HG02852 (cell line): Measurements from ENCODE around the gene HSD11B1L.
A peak's percentile ranks its signal among the peaks of the same experiment; 100 is the strongest.

Experiments used
- ATAC-seq: cut with Tn5 transposase; IDR thresholded peaks from one replicate; pipeline ENCODE4 v1.9.1; 2021; ENCODE audit warnings: mild to moderate bottlenecking, moderate library complexity; ENCODE audit not compliant: unreplicated experiment

The HSD11B1L gene

DNA sequence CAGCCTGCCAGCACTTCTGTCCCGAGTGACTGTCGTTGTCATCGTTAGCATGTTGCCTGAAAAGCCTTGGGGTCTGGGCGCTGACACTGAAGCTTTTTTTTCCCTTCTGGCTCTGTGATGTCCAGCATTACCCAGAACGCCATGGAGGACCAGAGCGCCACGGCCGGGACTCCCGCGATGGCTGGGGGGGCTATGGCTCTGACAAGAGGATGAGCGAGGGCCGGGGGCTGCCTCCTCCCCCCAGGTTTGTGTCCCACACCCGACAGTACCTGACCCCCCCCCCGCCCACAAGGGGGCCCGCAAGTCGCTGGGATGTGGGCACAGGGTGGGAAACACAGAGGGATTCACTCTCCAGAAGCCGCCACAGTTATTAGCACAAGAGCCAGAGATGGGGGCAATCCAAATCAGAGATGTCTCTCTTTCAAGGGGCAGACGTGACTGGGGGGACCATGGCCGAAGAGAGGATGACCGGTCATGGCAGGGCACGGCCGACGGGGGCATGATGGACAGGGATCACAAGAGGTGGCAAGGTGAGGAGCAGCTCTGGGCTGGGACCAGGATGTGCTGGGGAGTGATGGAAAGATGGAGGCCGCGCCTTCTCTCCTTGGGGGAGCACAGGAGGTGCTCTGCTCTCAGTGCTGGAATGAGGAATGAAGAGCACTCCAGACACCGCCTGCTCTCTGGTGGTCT lies 13.8 kb upstream of the HSD11B1L start:
- ATAC-seq, result no peak

DNA sequence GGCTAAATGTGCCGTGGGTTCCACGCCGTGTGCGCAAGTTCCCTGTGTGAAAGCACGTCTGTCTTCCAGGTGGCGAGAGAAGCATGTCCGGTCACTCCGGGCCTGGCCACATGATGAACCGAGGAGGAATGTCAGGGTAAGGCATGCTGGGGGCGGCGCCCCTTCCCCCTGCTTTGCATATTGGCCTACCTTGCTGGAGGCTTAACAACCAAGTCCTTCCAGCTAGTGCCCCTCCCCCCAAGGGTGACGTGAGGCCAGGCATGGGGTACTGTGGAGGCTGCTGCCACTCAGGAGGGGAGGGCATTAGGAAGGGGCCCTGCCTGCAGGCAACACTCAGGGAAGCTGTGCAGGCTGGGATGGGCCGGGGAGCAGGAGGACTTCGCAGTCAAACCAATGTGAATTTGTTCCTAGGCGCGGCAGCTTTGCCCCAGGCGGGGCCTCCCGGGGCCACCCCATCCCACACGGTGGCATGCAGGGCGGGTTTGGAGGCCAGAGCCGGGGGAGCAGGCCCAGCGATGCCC lies 13.0 kb upstream of the HSD11B1L start:
- ATAC-seq, result no peak

DNA sequence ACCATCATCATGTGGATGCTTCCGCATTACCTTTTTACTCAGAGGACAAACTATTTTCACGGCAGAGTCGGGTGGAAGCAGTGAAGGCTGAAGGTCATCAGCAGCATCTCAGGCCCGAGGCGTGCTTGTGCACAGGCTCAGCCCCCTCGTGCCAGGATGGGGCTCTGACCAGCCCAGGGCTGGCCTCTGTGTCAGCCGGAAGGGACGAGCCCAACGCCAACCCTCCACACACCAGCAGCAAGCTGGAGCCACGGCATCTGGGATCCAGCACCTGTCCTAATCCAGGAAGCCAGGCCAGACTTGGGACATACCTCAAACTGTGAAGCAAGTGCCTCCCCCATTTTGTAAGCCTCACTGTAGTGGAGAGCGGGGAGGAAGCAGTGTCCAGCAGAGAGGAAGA lies 11.6 kb upstream of the HSD11B1L start:
- no peak for ATAC-seq

DNA sequence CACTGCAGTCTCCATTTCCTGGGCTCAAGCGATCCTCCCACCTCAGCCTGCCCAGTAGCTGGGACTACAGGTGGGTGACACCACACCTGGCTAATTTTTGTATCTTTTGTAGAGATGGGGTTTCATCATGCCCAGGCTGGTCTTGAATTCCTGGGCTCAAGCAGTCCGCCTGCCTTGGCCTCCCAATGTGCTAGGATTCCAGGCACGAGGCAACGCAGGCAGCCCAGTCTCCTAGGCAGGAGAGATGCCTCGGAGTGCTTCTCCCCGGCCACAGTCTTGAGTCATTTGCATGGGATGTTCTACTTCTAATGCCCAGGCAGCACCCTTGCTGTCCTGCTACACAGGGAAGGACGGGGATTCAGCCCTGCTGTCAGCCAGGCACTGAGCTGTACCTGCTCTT lies 9.2 kb upstream of the HSD11B1L start:
- ATAC-seq, result no peak

DNA sequence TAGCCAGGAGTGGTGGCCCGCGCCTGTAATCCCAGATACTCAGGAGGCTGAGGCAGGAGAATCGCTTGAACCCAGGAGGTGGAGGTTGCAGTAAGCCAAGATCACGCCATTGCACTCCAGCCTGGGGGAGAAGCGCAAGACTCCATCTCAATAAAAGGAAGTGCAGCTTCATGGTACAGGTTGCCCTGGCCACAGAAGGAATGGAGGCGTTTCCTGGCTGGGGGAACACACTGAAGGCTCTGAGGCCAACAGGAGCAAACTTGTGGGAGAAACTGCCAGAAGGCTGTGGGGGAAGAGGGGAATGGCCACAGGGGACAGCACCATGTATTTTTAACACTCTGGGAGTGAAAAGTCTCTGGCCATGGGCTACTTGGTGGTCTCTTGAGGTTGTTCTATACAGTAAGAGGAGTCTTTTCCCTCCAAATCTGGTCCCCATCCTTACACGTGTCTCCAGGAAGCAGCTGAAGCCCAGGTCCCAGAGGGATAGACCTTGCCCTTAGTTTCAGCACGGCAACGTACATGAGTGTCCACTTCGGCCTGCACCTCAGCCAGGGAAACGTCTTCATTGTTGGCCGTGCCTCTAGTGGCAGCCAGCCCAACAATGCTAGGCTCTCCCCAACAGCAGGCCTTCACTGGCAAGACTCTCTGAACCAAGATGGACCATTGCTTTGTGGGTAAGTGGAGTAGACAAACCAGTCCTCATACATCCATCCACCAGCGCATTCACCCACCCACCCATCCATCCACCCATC lies 7.9 kb upstream of the HSD11B1L start:
- no peak for ATAC-seq

DNA sequence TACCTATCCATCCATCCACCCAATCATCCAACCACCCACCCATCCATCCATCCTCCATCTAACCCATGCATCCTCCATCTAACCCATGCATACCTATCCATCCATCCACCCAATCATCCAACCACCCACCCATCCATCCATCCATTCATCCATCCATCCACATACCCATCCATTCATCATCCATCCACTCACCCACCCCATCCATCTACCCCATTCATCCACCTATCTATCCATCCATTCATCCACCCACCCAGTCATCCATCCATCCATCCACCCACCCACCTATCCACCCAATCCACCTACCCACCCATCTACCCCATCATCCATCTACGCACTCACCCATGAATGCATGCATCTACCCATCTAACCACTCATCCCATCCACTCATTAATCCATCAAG lies 7.1 kb upstream of the HSD11B1L start:
- no peak for ATAC-seq

DNA sequence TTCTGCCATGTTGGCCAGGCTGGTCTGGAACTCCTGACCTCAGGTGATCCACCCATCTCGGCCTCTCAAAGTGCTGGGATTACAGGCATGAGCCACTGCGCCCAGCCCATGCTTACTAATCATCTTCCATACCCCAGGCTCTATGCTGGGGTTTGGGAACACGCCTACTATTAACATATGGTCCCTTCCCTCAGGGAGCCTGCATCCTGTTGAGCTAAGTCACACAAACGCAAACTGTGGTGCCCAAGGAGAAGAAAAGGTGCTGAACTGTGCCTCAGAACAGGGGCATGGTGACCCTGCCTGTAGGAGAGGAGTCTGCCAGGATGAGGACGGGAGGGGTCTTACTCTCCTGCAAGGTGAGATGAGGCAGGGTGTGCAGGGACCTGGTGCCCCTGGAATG lies 6.1 kb upstream of the HSD11B1L start:
- no peak for ATAC-seq

DNA sequence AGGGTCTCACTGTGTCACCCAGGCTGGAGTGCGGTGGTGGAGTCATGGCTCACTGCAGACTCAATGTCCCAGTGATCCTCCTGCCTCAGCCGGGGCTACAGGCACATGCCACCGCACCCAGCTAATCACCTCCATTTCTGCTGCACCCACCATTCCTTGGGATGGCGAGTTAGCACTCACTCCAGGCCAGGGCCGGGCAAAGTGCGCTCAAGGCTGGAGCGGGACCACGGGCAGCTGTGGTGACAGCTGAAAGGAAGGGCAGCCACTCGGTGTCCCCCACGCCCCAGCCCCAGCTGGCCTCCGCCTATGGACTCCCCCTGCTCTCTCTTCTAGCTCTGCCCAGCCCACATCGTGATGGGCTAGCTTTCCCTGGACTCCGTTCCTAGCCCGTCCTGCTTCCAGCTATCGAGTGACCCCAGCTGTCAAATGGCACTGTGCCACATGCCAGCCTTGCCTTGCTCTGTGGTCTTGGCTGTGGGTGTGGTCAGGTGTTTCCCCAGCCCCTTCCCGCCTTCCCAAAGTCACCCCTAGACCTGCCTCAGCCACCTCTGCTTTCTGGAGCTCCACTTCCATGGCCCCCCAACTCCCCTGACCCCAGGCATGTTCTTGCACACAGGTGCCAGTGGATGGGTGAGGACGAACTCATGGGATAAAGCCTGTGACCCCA lies 4.6 kb upstream of the HSD11B1L start:
- ATAC-seq, result no peak

DNA sequence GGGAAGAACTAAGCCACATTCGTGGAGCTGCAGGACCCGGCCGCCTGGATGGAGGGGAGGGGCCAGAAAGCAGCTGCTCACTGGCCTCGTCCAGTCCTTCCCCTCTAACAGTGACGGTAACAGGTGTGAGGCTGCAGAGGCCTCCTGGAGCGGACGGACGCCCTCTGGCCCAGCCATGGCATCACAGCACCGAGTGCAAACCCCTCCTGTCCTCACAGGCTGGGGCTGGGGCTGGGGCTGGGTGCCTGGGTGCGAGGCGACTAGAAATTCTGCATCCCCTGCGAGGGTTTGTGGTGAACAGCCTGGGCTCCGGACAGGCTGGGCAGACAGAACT lies 4.1 kb upstream of the HSD11B1L start:
- ATAC-seq, result no peak

DNA sequence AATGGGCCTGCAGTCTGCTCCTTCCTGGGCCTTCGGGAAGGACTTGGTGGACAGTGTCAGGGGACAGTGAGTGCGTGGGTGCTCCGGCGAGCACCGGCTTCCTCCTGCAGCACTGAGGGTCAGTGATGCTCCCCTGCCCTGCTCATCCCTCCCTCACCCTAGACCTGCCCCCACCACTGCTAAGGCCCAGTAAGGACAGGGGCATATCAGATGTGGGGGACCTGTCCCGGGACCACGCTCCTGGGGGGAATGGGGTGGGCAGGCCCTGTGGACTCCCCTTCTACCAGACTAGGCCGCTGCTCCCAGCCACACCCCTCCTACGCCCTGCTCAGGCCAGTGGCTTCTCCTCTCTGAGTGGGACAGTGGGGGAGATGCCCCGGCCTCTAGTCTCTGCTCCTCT lies 3.7 kb upstream of the HSD11B1L start:
- no peak for ATAC-seq

DNA sequence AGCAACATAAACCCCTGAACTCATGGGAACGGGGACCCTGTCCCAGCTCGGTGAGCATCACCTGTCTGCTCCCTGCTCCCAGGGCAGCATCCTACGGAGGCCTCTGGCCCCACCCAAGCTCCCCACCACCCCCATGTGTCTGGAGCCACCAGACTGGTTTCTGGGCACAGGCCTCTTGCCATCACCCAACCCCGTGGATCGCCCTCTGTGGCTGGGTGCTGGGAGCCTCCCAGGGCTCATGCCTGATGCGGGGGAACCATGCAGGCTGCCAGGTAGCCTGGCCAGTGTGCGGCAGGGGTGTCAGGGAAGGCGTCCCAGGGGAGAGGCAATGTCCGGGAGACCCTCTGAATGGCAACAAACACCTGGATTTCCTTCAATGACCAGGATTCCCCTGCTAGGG lies 3.2 kb upstream of the HSD11B1L start:
- ATAC-seq, result no peak

DNA sequence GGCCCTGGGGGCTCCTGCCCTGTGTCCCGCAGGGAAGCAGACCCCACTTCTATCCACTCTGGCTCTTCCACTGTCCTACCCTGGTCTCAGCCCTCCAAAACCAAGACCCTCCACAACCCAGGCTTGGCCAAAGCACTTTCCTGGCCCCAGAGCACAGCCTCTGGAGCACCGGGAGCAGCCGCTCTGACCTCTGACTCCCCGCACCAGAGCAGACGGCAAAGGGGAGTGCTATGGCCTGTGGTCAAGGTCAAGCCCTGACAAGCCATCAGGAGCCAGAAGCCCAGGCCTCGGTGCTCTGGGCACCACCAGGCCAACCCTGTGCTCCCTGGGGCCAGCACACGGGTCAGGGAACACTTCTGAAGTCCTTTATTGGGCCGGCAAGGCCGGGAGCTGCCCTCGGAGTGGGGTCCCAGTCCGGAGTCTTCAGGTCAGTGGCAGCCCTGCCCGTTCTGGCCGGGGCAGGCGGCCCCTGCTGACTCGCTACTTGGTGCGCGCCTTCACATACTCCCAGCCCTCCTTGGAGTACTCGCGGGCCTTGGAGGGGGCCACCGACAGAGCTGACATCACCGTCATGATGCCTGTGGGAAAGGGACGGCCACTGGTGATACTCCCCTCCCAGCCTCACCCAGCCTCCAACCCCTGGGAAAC lies 2.6 kb upstream of the HSD11B1L start:
- ATAC-seq, result no peak

DNA sequence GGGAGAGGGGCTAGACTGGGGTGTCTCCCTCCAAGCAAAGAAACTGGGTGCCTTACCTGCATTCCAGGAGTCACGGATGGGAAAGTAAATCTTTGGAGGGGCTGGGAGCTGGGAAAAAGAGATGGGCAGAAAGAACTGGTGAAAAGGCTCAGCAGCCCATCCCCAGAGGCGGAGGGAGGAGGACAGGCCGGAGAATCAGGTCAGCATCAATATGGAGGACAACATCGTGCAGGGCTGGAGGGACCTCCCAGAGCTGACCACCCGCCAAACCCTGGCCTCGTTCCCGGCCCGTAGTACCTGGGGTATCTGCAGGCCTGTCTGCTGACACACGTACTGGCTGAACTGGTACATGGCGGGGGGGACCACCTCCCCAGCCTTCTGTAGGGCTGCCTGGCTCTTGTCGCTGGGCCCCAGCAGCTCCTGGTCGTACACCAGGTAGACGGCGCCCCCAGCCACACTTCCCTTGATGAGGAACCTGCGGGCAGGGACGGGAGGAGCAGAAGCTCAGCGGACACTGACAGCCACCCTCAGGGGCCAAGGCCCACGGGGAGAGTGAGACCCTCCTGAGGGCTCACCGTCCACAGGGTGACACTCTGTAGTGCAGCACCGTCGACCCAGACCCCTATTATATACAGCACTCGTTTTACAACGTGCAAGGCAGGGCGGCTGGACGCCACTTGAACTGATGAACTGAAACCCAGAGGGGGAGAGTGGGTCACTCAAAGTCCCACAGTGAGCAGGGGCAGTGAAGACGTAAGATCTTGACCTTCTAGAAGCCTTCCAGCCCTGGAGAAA lies 1.3 kb upstream of the HSD11B1L start:
- no peak for ATAC-seq

DNA sequence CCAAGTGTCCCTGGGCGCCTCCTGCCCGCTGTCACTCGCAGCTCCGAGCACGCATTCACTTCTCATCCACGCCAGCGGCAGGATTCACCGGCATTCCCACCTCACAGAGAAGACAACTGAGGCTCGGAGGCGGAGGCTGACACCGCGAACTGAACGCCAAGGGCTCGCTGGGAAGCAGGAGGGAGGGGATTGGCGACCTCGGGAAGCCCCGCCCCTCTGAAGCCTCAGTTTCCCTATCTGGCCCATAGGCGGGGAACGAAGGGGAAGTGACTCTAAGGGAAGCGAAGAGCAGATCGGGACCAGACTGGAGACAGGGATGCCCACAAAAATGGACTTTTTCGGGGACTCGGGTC lies 767 bp upstream of the HSD11B1L start:
- peak; percentile 1 for ATAC-seq

DNA sequence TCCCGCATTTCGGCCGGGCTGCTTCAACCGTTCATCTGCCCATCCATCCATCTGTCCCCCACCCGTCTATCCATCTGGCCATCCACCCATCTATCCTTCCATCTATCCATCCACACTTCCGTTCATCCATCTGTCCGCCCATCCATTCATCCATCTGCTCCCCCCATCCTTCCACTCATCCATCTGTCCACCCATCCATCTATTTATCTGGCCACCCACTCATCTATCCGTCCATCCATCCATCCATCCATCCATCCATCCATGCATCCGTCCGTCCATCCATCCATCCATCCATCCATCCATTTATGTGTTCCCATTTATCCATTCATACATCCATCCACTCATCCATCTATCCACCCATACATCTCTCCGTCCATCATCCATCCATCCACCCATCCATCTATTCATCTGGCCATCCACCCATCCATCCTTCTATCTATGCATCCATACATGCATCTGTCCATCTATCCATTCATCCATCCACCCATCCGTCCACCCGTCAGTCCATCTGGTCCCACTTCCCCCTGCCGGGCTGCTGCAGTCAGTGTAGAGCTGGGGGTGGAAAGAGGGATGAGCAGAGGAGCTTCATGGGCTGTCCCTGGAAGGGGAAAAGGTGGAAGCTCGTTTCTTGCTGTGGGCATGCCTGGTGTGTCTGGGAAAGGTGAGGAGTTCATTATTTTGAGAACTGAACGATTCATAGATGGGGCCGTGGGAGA lies 722 bp downstream of the HSD11B1L start:
- ATAC-seq, result no peak

DNA sequence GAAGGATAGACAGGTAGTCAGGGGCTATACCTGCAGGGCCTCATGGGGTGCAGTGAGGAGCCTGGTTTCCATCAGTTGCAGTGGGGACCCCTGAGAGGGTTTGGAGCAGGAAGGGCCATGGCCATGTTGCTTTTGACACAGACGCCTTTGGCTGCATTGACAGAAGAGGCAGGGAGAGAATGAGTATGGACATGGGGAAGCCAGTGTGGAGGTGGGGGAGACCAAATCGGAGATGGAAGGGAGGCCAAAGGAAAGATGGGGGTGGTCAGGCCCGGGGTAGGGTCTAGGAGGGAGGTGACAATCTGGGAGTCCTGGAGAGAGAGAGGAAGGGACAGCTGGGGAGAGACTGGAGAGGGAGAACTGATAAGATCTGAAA lies 1.3 kb downstream of the HSD11B1L start:
- no peak for ATAC-seq

DNA sequence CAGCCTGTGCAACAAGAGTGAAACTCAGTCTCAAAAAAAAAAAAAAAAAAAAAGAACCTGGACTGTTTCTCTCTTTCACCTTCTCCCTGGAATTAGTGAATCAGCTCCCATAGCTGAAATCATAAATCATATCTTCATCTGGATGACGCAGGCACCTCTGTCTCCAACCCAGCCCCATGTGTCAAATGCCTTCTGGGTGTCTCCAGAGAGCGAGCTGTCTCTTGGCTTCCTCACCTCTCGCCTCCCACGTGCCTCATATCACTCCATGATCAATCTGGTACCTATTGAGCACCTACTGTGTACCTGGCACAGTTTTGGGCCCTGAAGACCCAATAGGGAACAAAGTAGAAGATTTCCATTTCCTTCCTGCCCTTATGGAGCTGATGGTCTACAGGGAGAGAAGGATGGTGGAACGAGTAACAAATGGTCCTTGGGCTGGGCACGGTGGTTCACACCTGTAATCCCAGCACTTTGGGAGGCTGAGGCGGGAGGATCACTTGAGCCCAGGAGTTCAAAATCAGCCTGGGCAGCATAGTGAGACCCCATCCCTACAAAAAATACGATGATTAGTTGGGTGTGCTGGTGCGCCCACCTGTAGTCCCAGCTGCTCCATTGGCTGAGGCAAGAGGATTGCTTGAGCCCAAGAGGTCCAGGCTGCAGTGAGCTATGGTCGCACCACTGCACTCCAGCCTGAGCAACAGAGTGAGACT lies 2.5 kb downstream of the HSD11B1L start:
- no peak for ATAC-seq

DNA sequence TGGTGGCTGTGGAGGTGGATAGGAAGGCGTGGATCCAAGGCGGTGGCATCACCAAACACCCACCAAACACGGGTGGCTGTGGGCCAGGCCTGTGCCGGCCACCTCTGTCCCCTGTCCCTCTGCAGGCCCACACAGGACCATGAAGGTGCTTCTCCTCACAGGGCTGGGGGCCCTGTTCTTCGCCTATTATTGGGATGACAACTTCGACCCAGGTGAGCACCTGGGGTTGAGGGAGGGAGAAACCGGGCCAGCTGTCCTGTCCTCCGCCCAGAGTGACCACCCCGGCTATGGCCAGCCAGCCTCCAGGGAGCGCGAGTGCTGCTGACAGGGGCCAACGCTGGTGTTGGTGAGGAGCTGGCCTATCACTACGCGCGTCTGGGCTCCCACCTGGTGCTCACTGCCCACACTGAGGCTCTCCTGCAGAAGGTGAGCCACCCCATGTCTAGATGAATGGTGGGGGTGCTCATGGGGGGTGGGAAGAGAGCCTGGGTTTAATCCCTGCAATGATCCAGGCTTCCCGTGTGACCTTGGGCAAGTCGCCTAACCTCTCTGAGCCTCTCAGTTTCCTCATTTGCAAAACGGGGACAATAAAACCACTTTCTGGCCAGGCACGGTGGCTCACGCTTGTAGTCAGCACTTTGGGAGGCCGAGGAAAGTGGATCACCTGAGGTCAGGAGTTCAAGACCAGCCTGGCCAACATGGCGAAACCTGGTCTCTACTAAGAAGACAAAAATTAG lies 4.0 kb downstream of the HSD11B1L start:
- ATAC-seq, result no peak

DNA sequence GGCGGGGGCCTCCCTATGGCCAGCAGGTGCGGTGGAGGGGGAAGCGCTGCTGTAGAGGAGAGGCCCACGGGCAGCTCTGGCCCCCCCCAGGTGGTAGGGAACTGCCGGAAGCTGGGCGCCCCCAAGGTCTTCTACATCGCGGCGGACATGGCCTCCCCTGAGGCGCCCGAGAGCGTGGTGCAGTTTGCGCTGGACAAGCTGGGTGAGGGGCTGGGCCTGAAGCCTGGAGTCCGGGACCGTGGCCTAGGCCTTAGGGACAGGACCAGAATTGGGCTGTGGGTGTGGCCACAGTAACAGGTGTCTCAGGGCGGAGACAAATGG lies 5.5 kb downstream of the HSD11B1L start:
- no peak for ATAC-seq
